MM.1S (cell line): ENCODE measurements around the gene CYREN.

Source experiments
- DNase-seq: peaks from one replicate; pipeline ENCODE4 v3.0.0-alpha.2; 2015
- H2AFZ ChIP-seq: fragments of 300-600 bp; sonication (generic); 2 replicates; pipeline ENCODE4 v1.6.0; 2016; ENCODE audit warnings: antibody characterized with exemption, low read length
- H3F3A ChIP-seq: fragments of 300-600 bp; sonication (generic); 2 replicates; pipeline ENCODE4 v1.6.1; 2016; ENCODE audit warnings: mild to moderate bottlenecking, antibody characterized with exemption, low read length, moderate library complexity, mixed read lengths; ENCODE audit not compliant: insufficient read depth
- H3K27ac ChIP-seq: fragments of 300-600 bp; sonication (generic); 2 replicates; pipeline ENCODE4 v1.5.1; 2016; ENCODE audit warnings: mild to moderate bottlenecking, low read length
- H3K27me3 ChIP-seq: fragments of 300-600 bp; sonication (generic); replicated peaks from 2 replicates; pipeline ENCODE4 v1.6.0; 2016; ENCODE audit warnings: low read length; ENCODE audit not compliant: insufficient read depth
- H3K36me3 ChIP-seq: fragments of 300-600 bp; sonication (generic); replicated peaks from 2 replicates; pipeline ENCODE4 v1.6.1; 2016; ENCODE audit warnings: mild to moderate bottlenecking, low read length, mixed read lengths; ENCODE audit not compliant: insufficient read depth
- H3K4me1 ChIP-seq: fragments of 300-600 bp; sonication (generic); 2 replicates; pipeline ENCODE4 v1.6.1; 2016; ENCODE audit warnings: low read length, mixed read lengths
- H3K4me2 ChIP-seq: fragments of 300-600 bp; sonication (generic); 2 replicates; pipeline ENCODE4 v1.6.0; 2016; ENCODE audit warnings: low read depth, low read length
- H3K4me3 ChIP-seq: fragments of 300-600 bp; sonication (generic); 2 replicates; pipeline ENCODE4 v1.5.1; 2016; ENCODE audit warnings: low read length, mixed read lengths
- H3K79me2 ChIP-seq: fragments of 300-600 bp; sonication (generic); 2 replicates; pipeline ENCODE4 v1.6.1; 2016; ENCODE audit warnings: mixed run types, low read length, mixed read lengths
- H3K9ac ChIP-seq: fragments of 300-600 bp; sonication (generic); 2 replicates; pipeline ENCODE4 v1.6.1; 2016; ENCODE audit warnings: low read length, mixed read lengths
- H3K9me2 ChIP-seq: fragments of 300-600 bp; sonication (generic); replicated peaks from 2 replicates; pipeline ENCODE4 v1.6.1; 2016; ENCODE audit warnings: mild to moderate bottlenecking, low read length, mixed read lengths; ENCODE audit not compliant: insufficient read depth
- H3K9me3 ChIP-seq: fragments of 300-600 bp; sonication (generic); replicated peaks from 2 replicates; pipeline ENCODE4 v1.6.1; 2016; ENCODE audit warnings: mild to moderate bottlenecking, low read length, mixed read lengths; ENCODE audit not compliant: insufficient read depth
- H4K20me1 ChIP-seq: fragments of 300-600 bp; sonication (generic); 2 replicates; pipeline ENCODE4 v1.6.1; 2016; ENCODE audit warnings: mild to moderate bottlenecking, low read length, moderate library complexity, mixed read lengths; ENCODE audit not compliant: insufficient read depth
- EZH2 ChIP-seq: fragments of 300-600 bp; sonication (generic); optimal IDR thresholded peaks from 2 replicates; pipeline ENCODE3; 2017; ENCODE audit warnings: low read depth, mild to moderate bottlenecking, antibody characterized with exemption, low read length, mixed read lengths
- EZH2phosphoT487 ChIP-seq: fragments of 300-600 bp; sonication (generic); IDR thresholded peaks from 2 replicates; pipeline ENCODE4 v1.6.1; 2018; ENCODE audit warnings: antibody characterized with exemption, low read length
- TF ChIP-seq, protein P1 (sequence below): fragments of 300-600 bp; sonication (generic); IDR thresholded peaks from 2 replicates; pipeline ENCODE4 v1.5.1; 2016; ENCODE audit warnings: antibody characterized with exemption, low read length, mixed read lengths

CYREN gene

DNA sequence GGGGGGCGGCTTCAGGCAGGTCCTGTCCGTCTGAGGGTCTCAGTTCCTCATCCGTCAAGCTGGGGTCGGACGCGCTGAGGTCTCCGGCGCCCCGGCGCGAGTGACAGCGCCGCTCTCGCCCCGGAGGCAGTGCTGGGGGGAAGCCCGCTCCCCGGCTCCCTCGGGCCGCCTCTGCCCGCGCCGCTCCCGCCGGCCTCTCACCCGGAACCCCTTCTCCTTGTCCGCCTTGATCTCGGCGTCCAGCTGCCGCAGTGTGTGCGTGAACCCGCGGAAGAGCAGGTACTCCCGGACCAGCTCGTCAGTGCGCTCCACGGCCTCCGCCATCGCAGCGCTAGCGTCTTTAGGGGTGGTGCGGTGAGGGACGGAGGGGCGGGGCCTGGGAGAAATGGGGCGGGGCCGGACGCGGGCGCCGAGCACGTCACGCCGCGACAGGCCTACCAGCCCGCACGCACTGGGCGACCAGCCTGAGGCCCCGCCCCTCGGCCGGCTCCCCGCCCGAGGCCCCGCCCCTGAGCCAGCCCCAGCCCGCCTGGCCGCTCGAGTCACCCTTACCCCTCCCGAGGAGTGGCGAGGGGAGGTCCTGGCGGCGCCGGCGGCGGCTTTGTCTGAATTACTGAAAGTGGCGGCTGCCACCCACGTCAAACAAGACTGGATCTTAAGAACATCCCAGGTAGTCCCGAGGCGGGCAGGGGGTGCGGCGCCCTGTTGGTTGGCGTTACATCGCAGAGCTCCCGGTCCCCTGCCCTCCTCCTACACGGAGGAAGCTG is 40.9 kb upstream of the CYREN start, which contains the start of gene WDR91:
Gene WDR91, minus strand, starts transcription at position 348 of the 767 bp plus-strand sequence. Its CDS starts 24 bp downstream, at position 324.
- no peaks in the 10 kb centered on the region for H3K9me3 ChIP-seq
- H3K9ac ChIP-seq, result peak within 1 kb of the TSS; percentile 78
- 0 out of 2 replicates have a peak, but pooled peaks cover 5% of the 10 kb centered on the region for H3F3A ChIP-seq
- H3K9me2 ChIP-seq, result no peaks in the 10 kb centered on the region
- H4K20me1 ChIP-seq, result no peaks in the 10 kb centered on the region
- peak within 1 kb of the TSS; percentile 99 for H2AFZ ChIP-seq
- H3K27me3 ChIP-seq, result no peaks in the 10 kb centered on the region
- H3K36me3 ChIP-seq, result no peaks in the 10 kb centered on the region
- no peaks in the 10 kb centered on the region for H3K79me2 ChIP-seq
- TF ChIP-seq, protein P1, sequence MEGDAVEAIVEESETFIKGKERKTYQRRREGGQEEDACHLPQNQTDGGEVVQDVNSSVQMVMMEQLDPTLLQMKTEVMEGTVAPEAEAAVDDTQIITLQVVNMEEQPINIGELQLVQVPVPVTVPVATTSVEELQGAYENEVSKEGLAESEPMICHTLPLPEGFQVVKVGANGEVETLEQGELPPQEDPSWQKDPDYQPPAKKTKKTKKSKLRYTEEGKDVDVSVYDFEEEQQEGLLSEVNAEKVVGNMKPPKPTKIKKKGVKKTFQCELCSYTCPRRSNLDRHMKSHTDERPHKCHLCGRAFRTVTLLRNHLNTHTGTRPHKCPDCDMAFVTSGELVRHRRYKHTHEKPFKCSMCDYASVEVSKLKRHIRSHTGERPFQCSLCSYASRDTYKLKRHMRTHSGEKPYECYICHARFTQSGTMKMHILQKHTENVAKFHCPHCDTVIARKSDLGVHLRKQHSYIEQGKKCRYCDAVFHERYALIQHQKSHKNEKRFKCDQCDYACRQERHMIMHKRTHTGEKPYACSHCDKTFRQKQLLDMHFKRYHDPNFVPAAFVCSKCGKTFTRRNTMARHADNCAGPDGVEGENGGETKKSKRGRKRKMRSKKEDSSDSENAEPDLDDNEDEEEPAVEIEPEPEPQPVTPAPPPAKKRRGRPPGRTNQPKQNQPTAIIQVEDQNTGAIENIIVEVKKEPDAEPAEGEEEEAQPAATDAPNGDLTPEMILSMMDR, result peak; percentile 16; the same call in 1 of the 2 replicates
- TF ChIP-seq EZH2, result no peak
- no peak for TF ChIP-seq EZH2phosphoT487
- H3K4me1 ChIP-seq, result peaks cover 11% of the 10 kb centered on the region; the same call in 1 of the 2 replicates
- H3K4me3 ChIP-seq, result peak within 1 kb of the TSS; percentile 86
- peak; percentile 97 for DNase-seq
- peak within 1 kb of the TSS; percentile 32; the same call in 1 of the 2 replicates for H3K27ac ChIP-seq
- peak within 1 kb of the TSS; percentile 92 for H3K4me2 ChIP-seq

DNA sequence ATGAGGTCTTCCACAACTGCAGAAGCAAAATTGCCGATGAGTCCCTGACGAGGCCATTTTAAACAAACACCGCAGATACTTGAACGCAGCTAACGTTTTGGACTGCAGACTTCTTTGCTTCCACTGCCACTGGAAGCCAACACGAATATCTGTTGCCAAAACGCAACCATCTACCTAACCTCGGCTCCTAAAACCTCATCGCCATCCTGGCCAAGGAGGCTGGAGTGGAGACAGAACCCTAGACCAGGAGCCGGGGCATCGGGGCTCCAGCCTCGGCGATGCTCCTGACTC is 40.3 kb upstream of the CYREN start:
- H3K9me2 ChIP-seq, result no peaks in the 10 kb centered on the region
- H3K4me3 ChIP-seq, result peak overlapping the region; percentile 86
- H3K4me2 ChIP-seq, result peak overlapping the region; percentile 76
- H2AFZ ChIP-seq, result peak overlapping the region; percentile 96
- H4K20me1 ChIP-seq, result no peaks in the 10 kb centered on the region
- H3K4me1 ChIP-seq, result peaks cover 11% of the 10 kb centered on the region; the same call in 1 of the 2 replicates
- peak overlapping the region; percentile 32; the same call in 1 of the 2 replicates for H3K27ac ChIP-seq
- TF ChIP-seq EZH2phosphoT487 (no peak), EZH2 (no peak)
- TF ChIP-seq, protein P1, result no peak
- peak; percentile 34 for DNase-seq
- no peaks in the 10 kb centered on the region for H3K79me2 ChIP-seq
- no peaks in the 10 kb centered on the region for H3K27me3 ChIP-seq
- H3K9me3 ChIP-seq, result no peaks in the 10 kb centered on the region
- H3K9ac ChIP-seq, result peak overlapping the region; percentile 78
- 0 out of 2 replicates have a peak, but pooled peaks cover 5% of the 10 kb centered on the region for H3F3A ChIP-seq
- H3K36me3 ChIP-seq, result no peaks in the 10 kb centered on the region

DNA sequence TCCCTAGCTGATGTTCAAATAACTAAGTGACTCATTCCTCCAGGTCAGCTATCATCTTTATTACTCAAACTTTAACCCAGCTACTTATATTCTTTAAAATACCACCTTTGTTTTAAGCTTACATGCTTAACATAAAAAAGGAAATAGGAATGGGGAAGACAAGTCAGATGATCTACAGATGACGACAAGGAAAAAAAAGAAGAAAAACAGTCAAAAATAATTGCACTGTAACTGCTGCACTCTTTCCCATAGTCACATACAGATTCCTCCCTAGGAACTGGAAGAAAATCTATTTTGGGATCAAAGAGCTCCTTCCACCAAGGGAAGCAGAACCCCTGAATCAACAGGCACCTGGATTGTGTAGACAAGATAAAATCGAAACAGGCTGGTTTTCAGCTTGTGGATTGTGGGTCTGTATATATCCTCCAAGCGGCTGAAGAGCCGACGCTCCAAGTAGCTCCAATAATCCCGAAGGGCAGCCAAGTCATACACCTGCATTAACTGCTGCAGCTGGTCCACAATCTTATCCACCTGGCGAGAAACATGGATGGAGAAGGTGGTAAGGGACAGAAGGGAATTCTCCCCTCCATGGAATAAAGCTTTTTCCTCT is 38.8 kb upstream of the CYREN start:
- H3F3A ChIP-seq, result 0 out of 2 replicates have a peak, but pooled peaks cover 5% of the 10 kb centered on the region
- H3K27ac ChIP-seq, result no peak overlapping the region
- H3K9me3 ChIP-seq, result no peaks in the 10 kb centered on the region
- H3K4me1 ChIP-seq, result peaks cover 11% of the 10 kb centered on the region; the same call in 1 of the 2 replicates
- H3K36me3 ChIP-seq, result no peaks in the 10 kb centered on the region
- no peak overlapping the region for H3K4me2 ChIP-seq
- no peak overlapping the region for H3K9ac ChIP-seq
- no peak overlapping the region for H3K4me3 ChIP-seq
- no peaks in the 10 kb centered on the region for H4K20me1 ChIP-seq
- no peak for DNase-seq
- no peak overlapping the region for H2AFZ ChIP-seq
- no peaks in the 10 kb centered on the region for H3K79me2 ChIP-seq
- H3K27me3 ChIP-seq, result no peaks in the 10 kb centered on the region
- no peaks in the 10 kb centered on the region for H3K9me2 ChIP-seq
- no peak for TF ChIP-seq EZH2
